H9 (cell line): Measurements from ENCODE around the gene MIAT. TPM values are rescaled to one million over a fixed set of nuclear protein-coding genes. Genes with fewer than 3 reads are reported as not detected.
A peak's percentile ranks its signal among the peaks of the same experiment; 100 is the strongest.

Experiments
- DNase-seq: peaks from one replicate; pipeline ENCODE4 v3.0.0-alpha.2; 2017
- H2AFZ ChIP-seq: one replicate; pipeline ENCODE4 v1.6.1; 2013; ENCODE audit warnings: mild to moderate bottlenecking, low read length, control low read depth, moderate library complexity
- H2AK5ac ChIP-seq: 2 replicates; pipeline ENCODE4 v1.6.1; 2013; ENCODE audit warnings: low read length, control low read depth, mixed read lengths; ENCODE audit not compliant: insufficient read length
- H2BK120ac ChIP-seq: one replicate; pipeline ENCODE4 v1.6.1; 2013; ENCODE audit warnings: low read depth, mild to moderate bottlenecking, low read length, control low read depth, inconsistent platforms; ENCODE audit not compliant: poor library complexity, severe bottlenecking
- H2BK12ac ChIP-seq: 2 replicates; pipeline ENCODE4 v1.6.1; 2013; ENCODE audit warnings: low read length, control low read depth, mixed read lengths, low read depth; ENCODE audit not compliant: insufficient read length
- H2BK15ac ChIP-seq: 2 replicates; pipeline ENCODE4 v1.6.1; 2013; ENCODE audit warnings: low read depth, low read length, control low read depth
- H2BK20ac ChIP-seq: one replicate; pipeline ENCODE4 v1.6.1; 2013; ENCODE audit warnings: low read depth, mild to moderate bottlenecking, low read length, control low read depth, inconsistent platforms; ENCODE audit not compliant: poor library complexity, severe bottlenecking
- H2BK5ac ChIP-seq: 2 replicates; pipeline ENCODE4 v1.6.1; 2013; ENCODE audit warnings: low read length, control low read depth, mixed read lengths; ENCODE audit not compliant: insufficient read length
- H3K14ac ChIP-seq: 2 replicates; pipeline ENCODE4 v1.6.1; 2013; ENCODE audit warnings: low read length, control low read depth; ENCODE audit not compliant: insufficient read depth
- H3K18ac ChIP-seq: 2 replicates; pipeline ENCODE4 v1.6.1; 2013; ENCODE audit warnings: low read depth, mild to moderate bottlenecking, mixed read lengths, low read length, control low read depth; ENCODE audit not compliant: insufficient read length
- H3K23ac ChIP-seq: 2 replicates; pipeline ENCODE4 v1.6.1; 2013; ENCODE audit warnings: low read length, control low read depth, mixed read lengths, low read depth; ENCODE audit not compliant: insufficient read length
- H3K23me2 ChIP-seq: 2 replicates; pipeline ENCODE4 v1.6.1; 2013; ENCODE audit warnings: low read depth, mild to moderate bottlenecking, mixed read lengths, low read length, control low read depth; ENCODE audit not compliant: insufficient read length, poor library complexity, severe bottlenecking
- H3K27ac ChIP-seq: 2 replicates; pipeline ENCODE4 v1.5.1; 2013; ENCODE audit warnings: low read length, control low read depth, mixed read lengths, low read depth; ENCODE audit not compliant: insufficient read length
- H3K27me3 ChIP-seq: 2 replicates; pipeline ENCODE4 v1.6.1; 2013; ENCODE audit warnings: low read length, control low read depth, inconsistent platforms; ENCODE audit not compliant: insufficient read depth
- H3K4ac ChIP-seq: 2 replicates; pipeline ENCODE4 v1.6.1; 2013; ENCODE audit warnings: low read depth, mild to moderate bottlenecking, control low read depth, inconsistent platforms, low read length, moderate library complexity
- H3K4me1 ChIP-seq: 2 replicates; pipeline ENCODE4 v1.6.1; 2013; ENCODE audit warnings: low read length, control low read depth, inconsistent platforms; ENCODE audit not compliant: insufficient read depth
- H3K4me2 ChIP-seq: 2 replicates; pipeline ENCODE4 v1.6.1; 2013; ENCODE audit warnings: low read length, control low read depth, mixed read lengths; ENCODE audit not compliant: insufficient read length, insufficient read depth
- H3K56ac ChIP-seq: 2 replicates; pipeline ENCODE4 v1.6.1; 2013; ENCODE audit warnings: low read depth, mild to moderate bottlenecking, mixed read lengths, low read length, control low read depth; ENCODE audit not compliant: insufficient read length
- H3K79me1 ChIP-seq: 2 replicates; pipeline ENCODE4 v1.6.1; 2013; ENCODE audit warnings: low read depth, mild to moderate bottlenecking, moderate library complexity, low read length, control low read depth, inconsistent platforms; ENCODE audit not compliant: insufficient read depth, poor library complexity, severe bottlenecking
- H3K79me2 ChIP-seq: 2 replicates; pipeline ENCODE4 v1.6.1; 2013; ENCODE audit warnings: low read length, control low read depth, inconsistent platforms; ENCODE audit not compliant: insufficient read depth
- H3K9ac ChIP-seq: 2 replicates; pipeline ENCODE4 v1.6.1; 2013; ENCODE audit warnings: low read length, control low read depth, mixed read lengths; ENCODE audit not compliant: insufficient read length; ENCODE audit errors: extremely low read depth
- H3K9me3 ChIP-seq: one replicate; pipeline ENCODE4 v1.6.1; 2013; ENCODE audit warnings: low read depth, low read length, inconsistent platforms; ENCODE audit not compliant: control insufficient read depth
- H3T11ph ChIP-seq: one replicate; pipeline ENCODE4 v1.6.1; 2013; ENCODE audit warnings: mild to moderate bottlenecking, low read length, control low read depth, inconsistent platforms
- H4K20me1 ChIP-seq: one replicate; pipeline ENCODE4 v1.6.1; 2013; ENCODE audit not compliant: control insufficient read depth, insufficient read length, insufficient read depth
- H4K5ac ChIP-seq: 2 replicates; pipeline ENCODE4 v1.6.1; 2013; ENCODE audit warnings: low read depth, mild to moderate bottlenecking, mixed read lengths, low read length, control low read depth; ENCODE audit not compliant: insufficient read length
- H4K8ac ChIP-seq: replicated peaks from 2 replicates; pipeline ENCODE4 v1.6.1; 2013; ENCODE audit warnings: low read length, control low read depth, mixed read lengths, low read depth; ENCODE audit not compliant: insufficient read length
- H4K91ac ChIP-seq: 2 replicates; pipeline ENCODE4 v1.6.1; 2013; ENCODE audit warnings: low read depth, mild to moderate bottlenecking, moderate library complexity, mixed read lengths, low read length, control low read depth; ENCODE audit not compliant: insufficient read length
- H3K27ac Mint-ChIP-seq, 3 experiments: 2 replicates in 2 of 3; 3 replicates in 1 of 3; pipeline ENCODE4 v1.8.0; 2020 to 2021; ENCODE audit warnings: mixed read lengths in 3 of 3, mild to moderate bottlenecking in 1 of 3, moderate library complexity in 1 of 3
- H3K27me3 Mint-ChIP-seq: 2 replicates; pipeline ENCODE4 v1.8.0; 2021; ENCODE audit warnings: low read depth, mild to moderate bottlenecking, moderate library complexity, mixed read lengths
- H3K36me3 Mint-ChIP-seq, 3 experiments: 2 replicates in 2 of 3; 3 replicates in 1 of 3; pipeline ENCODE4 v1.8.0; 2020 to 2021; ENCODE audit warnings: low read depth in 3 of 3, mixed read lengths in 3 of 3; ENCODE audit not compliant: insufficient read depth in 1 of 3
- H3K4me1 Mint-ChIP-seq, 2 experiments: 2 replicates each; pipeline ENCODE4 v1.8.0; 2020; ENCODE audit warnings: mixed read lengths in 2 of 2
- H3K4me3 Mint-ChIP-seq, 2 experiments: 2 replicates in 1 of 2; 3 replicates in 1 of 2; pipeline ENCODE4 v1.8.0; 2020 to 2021; ENCODE audit warnings: mild to moderate bottlenecking in 2 of 2, mixed read lengths in 2 of 2, moderate library complexity in 1 of 2
- H3K9me3 Mint-ChIP-seq, 2 experiments: 2 replicates in 1 of 2; 3 replicates in 1 of 2; pipeline ENCODE4 v1.8.0; 2020; ENCODE audit warnings: mild to moderate bottlenecking in 2 of 2, mixed read lengths in 2 of 2, moderate library complexity in 1 of 2
- WGBS: extraction: QIAGEN DNeasy Blood & Tissue Kit; methylation state at CpG from one replicate; pipeline ENCODE4 v1.1.7; 2013; ENCODE audit warnings: missing lambda C conversion rate, low lambda C conversion rate, mixed read lengths; ENCODE audit not compliant: insufficient read length; ENCODE audit errors: extremely low coverage; 5-methylcytosine and 5-hydroxymethylcytosine counted together
- total RNA-seq: library from RNA; stranded (reverse); gene quantifications from 2 replicates; pipeline ENCODE4 v1.2.1, GENCODE V29; 2021
- TF ChIP-seq, protein P1 (sequence below): fragments of 200-600 bp; sonication (generic); conservative IDR thresholded peaks from 3 replicates; pipeline ENCODE4 v1.8.0; 2021; ENCODE audit warnings: antibody characterized with exemption, mild to moderate bottlenecking

The MIAT gene
- total RNA-seq, 1 experiment from 2014 or later: 85.6 TPM

DNA sequence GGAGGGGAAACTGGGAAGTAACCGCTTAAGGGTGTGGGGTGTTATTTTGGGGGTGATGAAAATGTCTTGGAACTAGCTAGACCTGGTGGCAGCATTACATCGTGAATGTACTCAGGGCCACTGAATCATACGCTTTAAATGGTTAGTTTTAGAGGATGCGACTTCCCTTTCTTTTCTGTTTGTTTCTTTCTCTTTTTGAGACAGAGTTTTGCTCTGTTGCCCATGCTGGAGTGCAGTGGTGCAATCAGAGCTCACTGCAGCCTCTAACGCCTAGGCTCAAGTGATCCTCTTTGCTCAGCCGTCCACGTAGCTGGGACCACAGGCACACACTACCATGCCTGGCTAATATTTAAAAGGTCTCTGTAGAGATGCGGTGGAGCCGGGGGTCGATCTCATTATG lies 5.6 kb upstream of the MIAT start:
- peaks cover 15% of the 10 kb centered on the region; the same call in 1 of the 2 replicates for H3K4me1 ChIP-seq
- no peak overlapping the region for H2AFZ ChIP-seq
- H3T11ph ChIP-seq: no peak overlapping the region
- DNase-seq: no peak
- H3K4me1 Mint-ChIP-seq: peaks cover 51 to 60% of the 10 kb centered on the region in 2 experiments
- no peak overlapping the region for H3K4ac ChIP-seq
- no peak overlapping the region for H3K56ac ChIP-seq
- no peaks in the 10 kb centered on the region for H3K27me3 ChIP-seq
- no peak overlapping the region for H4K5ac ChIP-seq
- TF ChIP-seq, protein P1, sequence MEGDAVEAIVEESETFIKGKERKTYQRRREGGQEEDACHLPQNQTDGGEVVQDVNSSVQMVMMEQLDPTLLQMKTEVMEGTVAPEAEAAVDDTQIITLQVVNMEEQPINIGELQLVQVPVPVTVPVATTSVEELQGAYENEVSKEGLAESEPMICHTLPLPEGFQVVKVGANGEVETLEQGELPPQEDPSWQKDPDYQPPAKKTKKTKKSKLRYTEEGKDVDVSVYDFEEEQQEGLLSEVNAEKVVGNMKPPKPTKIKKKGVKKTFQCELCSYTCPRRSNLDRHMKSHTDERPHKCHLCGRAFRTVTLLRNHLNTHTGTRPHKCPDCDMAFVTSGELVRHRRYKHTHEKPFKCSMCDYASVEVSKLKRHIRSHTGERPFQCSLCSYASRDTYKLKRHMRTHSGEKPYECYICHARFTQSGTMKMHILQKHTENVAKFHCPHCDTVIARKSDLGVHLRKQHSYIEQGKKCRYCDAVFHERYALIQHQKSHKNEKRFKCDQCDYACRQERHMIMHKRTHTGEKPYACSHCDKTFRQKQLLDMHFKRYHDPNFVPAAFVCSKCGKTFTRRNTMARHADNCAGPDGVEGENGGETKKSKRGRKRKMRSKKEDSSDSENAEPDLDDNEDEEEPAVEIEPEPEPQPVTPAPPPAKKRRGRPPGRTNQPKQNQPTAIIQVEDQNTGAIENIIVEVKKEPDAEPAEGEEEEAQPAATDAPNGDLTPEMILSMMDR: no peak
- no peak overlapping the region for H2BK12ac ChIP-seq
- no peak overlapping the region for H3K27ac ChIP-seq
- H2BK120ac ChIP-seq: no peak overlapping the region
- H4K20me1 ChIP-seq: no peaks in the 10 kb centered on the region
- H2AK5ac ChIP-seq: no peak overlapping the region
- WGBS: no CpG with 5 or more reads among the region's 10 CpGs
- H3K36me3 Mint-ChIP-seq: no peaks in the 10 kb centered on the region
- no peak overlapping the region for H2BK15ac ChIP-seq
- no peak overlapping the region for H4K91ac ChIP-seq
- no peak overlapping the region for H2BK5ac ChIP-seq
- H3K23ac ChIP-seq: no peak overlapping the region
- no peak overlapping the region for H3K18ac ChIP-seq
- H3K9me3 ChIP-seq: no peaks in the 10 kb centered on the region
- H3K23me2 ChIP-seq: peaks cover under 1% of the 10 kb centered on the region
- H3K4me3 Mint-ChIP-seq: no peak overlapping the region
- H3K9ac ChIP-seq: no peak overlapping the region
- no peak overlapping the region for H2BK20ac ChIP-seq
- H3K79me1 ChIP-seq: no peaks in the 10 kb centered on the region
- no peaks in the 10 kb centered on the region for H3K79me2 ChIP-seq
- H4K8ac ChIP-seq: no peak overlapping the region
- peaks cover 19% of the 10 kb centered on the region for H3K27me3 Mint-ChIP-seq
- H3K27ac Mint-ChIP-seq: peak overlapping the region in 1 of 3 experiments; percentile 13; a peak in 1 of 7 replicates
- H3K9me3 Mint-ChIP-seq: no peaks in the 10 kb centered on the region; a peak in 1 of 5 replicates
- H3K4me2 ChIP-seq: no peak overlapping the region
- H3K14ac ChIP-seq: no peak overlapping the region
